Fibroblast of the conjunctiva (primary cell): Measurements from ENCODE around the gene CCT7.
"Not testable (repeated sequence)": the region's sequence is repeated elsewhere in the genome, so short reads cannot be mapped to it uniquely, and the experiment has no call there.

ENCODE experiments used
- DNase-seq: peaks from one replicate; pipeline ENCODE4 v3.0.0-alpha.2; 2010; ENCODE audit warnings: low read depth

CCT7 gene

DNA sequence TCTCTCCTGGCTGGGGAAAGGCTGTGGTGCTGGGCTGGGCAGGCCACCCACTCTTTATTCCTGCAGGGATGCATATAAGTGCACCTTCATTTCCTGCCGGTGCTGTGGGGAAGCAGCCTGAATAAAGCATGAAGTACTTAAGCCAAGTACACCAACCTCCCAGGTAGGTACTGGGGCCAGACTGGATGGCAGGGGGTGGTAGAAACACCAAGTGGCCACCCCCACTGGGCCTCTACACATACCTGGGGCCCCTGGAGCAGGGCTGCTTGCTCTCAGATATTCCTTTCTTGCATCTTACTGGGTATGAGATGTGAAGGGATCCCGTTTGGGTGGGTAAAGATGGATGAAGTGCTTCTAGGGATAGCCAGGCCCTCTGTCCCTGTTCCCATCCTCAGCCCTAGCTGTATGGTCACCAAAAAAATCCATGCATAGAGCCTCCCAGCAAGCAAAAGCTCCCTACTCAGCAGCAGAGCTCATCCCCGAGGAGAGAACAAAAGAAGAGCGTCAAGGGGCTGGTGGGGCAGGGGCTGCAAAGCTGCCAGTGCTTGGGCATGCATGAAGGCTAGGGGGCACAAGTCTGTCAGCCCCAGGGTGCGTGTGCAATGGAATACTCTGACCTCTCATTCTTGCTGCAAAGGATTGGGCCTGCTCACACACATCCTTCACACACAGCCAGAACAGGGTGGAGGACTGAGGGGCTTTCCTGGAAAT is 22.0 kb downstream of the CCT7 start:
- no peak for DNase-seq

DNA sequence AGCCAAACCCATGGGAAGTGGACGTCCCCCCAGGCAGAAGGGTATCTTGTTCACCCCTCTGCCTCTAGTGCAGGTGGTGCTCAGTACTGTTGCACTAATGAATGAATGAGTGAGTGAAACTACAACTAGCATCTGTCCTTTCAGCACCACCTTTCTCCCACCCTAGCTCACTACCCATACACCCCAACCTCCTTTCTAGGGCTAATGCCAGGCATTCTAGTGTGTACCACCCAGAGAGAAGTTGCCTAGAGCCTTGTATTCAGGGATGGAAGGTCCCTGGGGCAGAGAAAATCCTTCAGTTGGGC is 22.5 kb downstream of the CCT7 start:
- no peak for DNase-seq

DNA sequence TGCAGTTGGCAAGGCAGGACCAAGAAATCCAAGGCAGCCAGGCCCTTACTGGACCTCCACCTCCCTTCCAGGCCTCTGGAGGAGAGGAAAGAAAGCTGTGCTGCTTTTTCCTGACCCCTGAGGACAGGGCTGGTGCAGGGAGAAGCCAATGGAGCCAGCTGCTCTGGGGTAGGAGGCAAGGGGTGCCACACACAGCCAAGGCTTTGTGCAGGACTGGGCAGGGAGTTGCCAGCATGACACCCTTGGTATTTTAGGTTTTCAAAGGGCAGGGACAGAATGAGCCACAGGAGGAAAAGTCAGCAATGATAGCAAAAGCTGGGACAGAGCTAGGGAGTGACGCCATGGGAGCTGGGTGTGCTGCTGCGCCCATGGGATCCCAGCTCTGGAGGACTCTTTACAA is 22.9 kb downstream of the CCT7 start:
- DNase-seq = no peak

DNA sequence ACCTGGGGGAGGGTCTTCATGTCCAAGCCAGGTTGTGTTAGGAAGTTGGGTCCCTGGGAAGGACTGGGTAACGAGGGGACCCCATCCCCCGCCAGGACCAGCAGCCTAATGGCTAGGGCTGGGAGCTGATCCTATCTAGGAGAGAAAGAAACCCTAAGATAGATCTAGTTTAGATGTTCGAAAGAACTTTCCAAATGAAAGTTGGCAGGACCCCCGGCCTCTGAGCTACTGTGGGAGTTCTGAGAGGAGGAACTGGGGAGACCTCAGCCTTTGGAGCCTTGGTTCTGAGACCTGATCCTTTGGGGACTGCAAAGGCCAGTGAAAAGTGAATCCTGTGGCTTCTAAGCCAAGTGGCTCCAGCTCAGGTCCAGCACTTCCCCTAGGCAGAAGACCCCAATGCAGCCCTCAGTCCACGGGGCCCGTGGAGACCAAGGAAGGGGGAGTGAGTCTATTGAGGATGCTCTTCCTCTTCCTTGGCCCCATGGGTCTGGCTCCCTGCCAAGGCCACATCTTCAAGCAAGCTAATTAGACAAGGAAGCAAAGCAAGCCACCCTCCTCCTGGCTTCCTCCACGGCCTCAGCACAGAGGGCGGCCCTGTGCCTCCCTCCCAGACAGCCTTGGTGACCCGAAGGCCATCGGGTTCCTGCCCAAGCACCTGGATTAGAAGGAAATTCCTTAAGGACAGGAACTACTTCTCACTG is 23.5 kb downstream of the CCT7 start:
- no peak for DNase-seq

DNA sequence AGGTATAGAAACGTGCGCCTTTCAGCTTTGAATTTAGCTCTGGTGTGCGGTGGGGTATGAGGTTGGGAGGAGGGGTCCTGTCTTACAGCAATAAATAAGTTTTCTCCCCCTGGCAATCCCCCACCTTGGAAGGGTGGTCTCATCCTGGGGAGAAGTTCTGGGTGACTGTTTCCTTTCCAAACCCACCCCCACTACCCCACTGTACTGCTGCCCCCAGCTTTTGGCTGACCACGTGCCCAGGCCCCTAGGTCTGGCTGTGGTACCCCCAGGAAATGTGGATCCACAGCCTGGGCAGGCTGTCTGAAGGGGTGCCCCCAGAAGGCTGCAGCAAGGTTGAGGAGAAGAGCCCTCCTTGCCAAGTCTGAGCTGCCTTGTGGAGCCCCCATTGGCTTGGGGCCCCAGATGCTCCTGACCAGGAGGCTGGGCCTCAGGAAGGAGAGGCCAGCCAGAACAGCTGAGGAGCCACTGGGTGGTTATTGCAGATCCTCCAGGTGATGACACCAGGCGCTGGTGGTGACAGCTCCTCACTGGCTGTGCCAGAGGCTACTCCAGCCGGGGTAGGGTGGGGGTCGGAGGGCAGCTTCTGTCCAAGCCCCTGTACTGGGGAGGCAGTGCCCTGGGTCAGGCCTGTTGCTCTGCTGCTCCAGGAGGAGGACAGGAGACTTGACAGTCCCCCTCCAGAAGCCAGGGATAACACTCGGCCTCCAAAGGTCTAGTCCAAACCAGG is 24.2 kb downstream of the CCT7 start:
- DNase-seq = no peak

DNA sequence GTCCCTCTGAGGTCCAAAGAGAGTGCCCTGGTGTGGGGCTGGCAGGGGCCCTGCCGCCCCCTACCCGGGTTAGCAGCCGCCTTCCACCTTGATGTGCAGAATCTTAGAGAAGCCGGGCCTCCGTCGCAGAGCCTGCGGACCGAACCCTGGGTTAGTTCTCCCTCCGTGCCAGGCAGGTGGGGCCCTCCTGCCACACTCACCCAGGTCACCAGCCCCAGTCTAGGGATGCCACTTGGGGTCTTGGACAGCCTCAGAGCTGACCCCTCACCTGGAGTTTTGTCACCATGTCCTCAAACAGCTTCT is 24.8 kb downstream of the CCT7 start:
- no peak for DNase-seq

DNA sequence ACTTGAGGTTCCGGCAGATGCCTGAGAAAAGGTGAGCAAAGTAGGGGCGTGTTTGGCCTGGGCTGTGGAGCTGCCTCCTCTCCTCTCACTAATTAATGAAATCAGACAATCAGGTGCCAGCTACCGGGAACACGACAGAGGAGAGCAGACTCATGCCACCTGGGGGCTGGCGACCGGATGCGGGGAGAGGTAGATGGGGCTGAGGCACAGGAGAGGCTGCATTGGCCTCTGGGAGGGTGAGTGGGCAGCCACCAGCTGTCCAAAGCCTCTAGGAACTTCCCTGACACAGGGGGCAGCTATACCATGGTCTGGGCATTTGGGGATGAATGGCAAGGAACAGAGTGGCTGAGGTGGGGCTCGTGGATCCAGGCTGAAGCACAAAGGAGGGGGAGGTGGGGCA is 25.2 kb downstream of the CCT7 start:
- DNase-seq = no peak

DNA sequence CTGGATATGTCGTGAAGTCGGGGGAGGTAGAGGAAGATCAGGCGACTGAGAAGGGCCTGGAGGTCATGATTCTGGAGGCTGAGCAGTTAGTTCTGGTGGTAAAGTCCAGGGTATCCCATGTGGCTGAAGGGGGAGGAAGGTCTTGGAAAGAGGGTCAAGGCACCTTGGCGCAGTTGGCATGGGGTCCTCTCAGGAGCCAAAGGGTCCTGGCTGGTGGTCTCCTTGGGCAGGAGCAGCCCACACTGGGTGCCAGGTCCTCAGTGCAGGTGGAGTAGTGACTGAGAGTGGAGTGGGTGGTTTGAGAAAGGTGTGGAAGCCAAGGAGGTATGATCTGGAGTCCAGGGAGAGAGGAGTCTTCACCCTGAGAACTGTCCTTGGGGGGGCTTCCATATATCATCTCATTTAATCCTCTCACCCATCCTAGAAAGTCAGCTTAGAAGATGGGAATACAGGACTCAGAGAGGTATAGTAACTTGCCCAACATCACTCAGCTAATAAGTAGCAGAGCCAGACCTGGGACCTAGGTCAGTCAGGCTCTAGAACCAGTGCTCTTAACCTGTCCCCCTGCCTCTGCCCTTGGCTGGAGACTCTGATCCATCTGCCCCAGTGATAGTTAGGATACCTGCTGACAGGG is 25.7 kb downstream of the CCT7 start:
- no peak for DNase-seq

DNA sequence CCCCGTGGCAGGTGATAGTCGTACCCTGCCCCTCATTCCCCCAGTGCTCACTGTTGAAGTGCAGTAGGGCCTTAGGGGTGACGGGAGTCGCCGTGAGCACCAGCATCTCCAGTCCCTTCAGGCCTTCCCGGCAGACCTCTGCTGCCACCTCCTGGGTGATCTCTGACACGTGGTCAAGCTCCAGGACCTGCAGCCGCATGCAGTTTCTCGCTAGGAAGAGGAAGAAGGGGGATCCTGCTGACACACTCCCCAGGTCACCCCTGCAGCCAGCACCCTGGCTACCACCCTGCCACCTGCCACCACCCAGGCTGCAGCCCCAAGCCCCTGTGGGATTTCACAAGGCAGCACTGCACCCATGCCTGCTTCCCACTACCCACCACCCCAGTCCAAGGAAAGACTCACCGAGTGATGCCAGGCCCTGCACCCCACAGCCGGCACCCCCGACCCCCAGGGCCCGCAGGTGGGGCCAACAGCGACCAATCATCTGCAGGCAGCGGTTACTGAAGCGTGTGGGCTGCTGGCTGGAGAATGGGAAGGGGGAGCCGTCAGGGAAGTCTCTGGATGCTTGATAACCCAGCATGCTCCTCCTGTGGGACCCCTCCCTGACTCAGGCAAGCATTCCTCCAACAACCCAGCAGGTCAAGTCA is 26.4 kb downstream of the CCT7 start:
- DNase-seq = peak; percentile 18

DNA sequence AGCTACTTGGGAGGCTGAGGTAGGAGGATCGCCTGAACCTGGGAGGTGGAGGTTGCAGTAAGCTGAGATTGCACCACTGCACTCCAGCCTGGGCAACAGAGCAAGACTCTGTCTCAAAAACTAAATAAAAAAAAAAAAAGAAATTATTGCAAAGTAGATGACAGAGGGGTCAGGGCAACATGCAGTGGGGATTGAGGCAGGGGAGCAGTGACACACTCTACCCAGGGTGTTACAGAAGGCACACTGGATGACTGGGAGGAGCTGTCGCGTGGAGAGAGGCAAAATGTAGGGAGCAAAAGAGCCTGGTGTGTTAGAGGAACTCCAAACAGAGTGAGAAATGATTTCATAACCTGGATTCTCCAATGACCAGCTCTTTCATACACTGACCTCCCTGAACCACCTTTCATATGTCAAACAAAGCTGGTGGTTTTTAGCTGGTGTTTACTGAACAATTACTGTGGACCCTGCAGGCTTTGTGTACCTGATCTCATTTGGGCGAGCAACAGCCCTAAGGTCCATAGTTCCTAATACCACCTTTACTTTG is 28.1 kb downstream of the CCT7 start:
- no peak for DNase-seq

DNA sequence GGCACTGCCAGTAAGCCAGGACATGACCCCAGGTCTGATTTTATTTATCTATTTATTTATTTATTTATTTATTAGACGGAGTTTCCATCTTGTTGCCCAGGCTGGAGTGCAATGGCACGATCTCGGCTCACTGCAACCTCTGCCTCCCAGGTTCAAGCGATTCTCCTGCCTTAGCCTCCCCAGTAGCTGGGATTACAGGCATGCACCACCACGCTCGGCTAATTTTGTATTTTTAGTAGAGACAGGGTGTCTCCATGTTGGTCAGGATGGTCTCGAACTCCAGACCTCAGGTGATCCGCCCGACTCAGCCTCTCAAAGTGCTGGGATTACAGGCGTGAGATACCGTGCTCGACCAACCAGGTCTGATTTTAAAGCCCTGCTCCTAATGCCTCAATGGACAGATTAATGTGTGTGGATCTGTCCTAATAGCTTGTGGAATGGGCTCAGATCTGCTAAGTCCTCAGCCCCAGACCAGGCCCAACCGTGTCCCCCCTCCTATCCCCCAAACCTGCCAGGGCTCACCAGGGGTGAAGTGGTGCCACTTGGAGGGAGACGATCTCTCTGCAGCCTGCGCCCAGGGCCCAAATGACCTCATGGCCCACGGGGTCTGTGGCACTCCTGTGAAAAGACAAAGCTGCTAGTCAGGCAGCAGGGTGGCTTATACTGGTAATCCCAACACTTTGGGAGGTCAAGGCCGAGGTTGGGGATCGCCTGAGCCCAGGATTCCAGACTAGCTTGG is 28.8 kb downstream of the CCT7 start:
- not testable (repeated sequence) for DNase-seq

DNA sequence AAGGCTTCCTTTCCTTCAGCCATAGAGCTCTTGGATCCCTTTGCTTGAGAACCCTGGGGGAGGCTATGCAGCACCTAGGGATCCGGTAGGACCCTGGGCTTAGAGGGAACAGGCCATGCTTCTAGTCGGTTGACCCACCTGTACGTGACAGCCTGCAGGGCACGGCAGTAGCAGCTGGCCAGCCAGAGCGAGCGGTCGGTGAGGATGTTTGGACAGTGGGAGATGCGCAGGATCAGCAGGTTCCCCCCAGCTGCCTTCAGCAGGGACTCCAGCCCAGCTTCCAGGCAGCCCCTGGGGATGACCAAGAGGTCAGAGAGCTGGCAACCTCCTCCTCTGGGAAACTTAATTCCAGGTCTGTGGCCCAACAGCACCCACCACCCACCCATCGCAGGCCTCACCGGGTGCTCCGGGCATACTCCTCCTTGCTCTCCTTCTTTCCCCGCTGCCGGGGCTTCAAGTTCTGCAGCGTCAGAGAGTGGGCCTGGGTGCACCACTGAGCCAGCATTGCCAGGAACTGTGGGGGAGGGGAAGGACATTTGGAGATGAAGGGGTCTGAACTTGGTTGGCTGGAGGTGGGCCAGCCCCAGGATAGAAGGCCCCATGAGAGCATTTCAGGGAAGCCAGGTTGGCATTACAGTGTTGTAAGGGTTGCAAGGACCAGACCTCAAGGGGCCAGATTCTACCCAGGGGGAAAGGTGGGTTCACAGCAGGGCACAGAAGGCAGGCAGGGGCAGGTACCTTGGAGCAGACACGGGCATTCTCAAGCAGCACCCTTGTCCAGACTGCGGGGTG is 29.6 kb downstream of the CCT7 start:
- no peak for DNase-seq

DNA sequence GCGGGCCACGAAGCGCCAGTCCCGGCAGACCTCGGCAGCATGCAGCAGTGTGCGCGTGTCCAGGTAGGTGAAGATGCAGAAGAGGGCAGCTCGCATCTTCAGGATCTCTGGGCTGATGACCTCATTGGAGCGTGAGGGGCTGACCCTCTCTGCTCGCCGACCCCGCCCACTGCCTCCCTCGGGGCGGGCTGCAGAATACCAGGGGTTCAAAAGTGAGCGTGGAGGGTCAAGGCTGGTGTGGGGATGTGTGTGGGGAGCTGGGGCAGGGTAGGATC is 30.2 kb downstream of the CCT7 start:
- DNase-seq = no peak

DNA sequence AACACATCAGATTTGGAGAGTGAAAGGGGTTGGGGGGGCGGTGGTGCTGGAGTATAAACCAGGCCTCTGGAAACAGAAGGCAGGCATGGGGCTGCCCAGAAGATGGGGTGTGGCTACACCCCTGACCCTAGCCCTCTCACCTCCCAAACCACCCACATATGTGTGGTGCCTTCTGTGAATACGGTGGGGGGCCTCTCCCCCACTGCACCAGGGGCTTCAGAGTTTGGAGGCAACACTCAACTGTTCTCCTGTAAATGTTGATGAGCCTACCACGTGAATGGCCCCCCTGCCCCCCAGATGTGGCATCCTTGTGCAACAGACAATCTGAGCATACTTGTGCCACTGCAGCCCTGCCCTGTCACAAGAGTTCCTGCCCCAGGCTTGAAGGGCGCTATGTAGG is 30.7 kb downstream of the CCT7 start:
- DNase-seq = no peak

DNA sequence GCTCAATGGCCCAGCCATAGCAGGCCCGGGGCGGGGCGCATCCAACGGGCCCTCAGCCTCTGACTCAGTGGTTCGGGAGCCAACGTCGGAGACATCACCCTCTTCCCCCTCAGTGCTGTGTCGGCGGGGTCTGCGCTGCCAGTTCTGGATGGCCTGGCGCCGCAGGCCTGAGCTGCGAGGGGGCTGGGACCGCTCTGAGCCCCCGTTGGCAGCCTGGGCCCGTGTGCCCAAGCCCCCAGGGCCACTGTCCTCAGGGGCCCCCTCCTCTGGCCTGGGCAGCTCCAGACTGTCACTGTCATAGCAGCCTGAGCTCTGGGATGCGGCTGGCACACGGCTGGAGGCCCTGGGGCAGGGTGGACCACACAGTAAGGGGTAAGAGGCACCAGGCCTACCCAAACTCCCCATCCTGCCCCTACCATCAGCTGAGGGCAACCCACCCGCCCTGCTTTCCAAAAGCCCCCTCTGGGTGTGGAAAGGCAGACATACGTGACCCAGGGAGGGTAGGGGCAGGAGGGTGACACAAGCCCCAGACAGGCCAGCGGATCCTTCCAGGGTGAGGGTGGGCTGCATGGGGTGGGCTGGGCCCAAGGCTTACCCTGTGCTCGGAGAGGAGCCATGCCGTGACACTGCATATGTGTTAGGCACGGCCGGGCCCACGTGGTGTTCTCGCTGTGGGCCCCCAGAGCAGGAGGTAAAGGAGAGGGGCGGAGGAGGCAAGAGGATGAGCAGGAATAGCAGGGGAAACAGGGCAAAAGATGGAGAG is 31.4 kb downstream of the CCT7 start:
- no peak for DNase-seq

DNA sequence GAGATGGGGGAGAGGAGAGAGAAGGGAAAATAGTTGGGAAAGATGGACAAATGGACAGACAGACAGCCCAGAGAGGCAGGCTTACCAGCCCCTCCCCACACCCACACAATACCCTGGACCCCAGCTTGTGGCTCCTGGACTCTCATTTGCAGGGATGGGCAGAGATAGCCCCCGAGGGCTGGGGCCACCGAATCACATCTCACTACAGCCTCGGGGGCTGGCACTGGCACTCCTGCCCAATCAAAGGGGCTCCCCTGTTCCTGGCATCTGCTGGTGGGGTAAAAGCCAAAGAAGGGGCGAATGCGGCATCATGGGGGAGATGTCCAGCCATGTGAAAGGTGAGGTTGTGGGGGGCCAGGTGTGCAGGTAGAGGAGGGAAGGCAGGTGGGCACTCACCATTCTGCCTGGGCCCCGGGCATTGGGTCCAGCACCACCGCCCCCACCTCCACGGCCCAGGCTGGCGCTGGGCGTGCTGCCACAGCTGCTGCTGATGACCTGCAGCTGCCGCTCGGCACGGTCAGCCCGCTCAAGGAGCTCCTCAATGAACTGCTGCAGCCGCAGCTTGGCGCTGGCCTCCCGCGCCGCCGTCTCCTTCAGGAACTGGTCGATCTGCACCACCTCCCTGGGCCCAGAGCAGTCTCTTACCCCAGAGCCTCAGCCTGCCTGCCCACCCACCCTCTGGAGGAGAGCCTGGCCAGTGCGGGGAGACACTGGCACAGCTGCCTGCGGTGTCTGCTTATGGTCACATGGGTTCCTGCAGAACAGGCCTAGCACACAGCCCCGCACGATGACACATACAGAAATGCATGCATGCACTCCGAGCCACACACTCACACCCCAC is 32.2 kb downstream of the CCT7 start:
- no peak for DNase-seq

DNA sequence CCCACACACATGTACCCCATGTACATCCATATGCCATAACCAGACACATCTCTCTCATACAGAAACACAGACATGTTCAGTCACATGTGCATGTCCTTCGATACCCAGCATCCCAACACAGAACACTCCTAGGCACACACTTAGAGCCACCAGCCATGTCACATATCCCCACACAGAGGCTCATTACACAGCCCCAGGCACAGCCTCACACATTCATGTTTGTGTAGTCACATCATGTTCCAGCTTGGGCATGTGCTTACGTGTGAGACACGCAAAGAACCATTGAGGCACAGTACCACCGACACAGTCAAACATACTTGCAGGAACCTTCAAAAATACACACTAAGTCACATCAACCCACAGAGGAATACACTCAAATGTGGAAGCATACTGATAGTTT is 32.9 kb downstream of the CCT7 start:
- no peak for DNase-seq

DNA sequence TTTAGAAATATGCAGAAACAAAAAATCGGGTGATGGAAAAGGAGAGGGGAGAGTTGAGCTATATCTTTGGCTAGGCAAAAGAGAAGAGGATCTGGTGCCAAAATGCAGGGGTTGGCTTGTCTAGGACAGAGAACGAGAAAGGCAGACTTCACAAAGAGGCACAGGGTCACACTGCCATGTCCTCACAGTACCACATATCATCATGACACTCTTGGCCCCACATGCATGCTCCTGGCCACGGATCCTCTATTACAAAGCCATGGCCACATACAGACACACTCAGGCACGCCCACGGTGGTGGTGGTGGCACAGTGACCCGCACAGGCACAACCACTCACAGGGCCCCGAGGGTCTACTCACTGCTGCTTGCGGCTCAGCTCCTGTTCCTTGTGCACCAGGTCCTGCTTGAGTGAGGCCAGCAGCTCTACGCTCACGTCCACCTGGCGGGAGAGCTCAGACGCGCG is 34.3 kb downstream of the CCT7 start:
- DNase-seq = no peak
